ENCODE results near the gene TMBIM6.
"Not testable (repeated sequence)": the region's sequence is repeated elsewhere in the genome, so short reads cannot be mapped to it uniquely, and the experiment has no call there.

The TMBIM6 gene, protein sequence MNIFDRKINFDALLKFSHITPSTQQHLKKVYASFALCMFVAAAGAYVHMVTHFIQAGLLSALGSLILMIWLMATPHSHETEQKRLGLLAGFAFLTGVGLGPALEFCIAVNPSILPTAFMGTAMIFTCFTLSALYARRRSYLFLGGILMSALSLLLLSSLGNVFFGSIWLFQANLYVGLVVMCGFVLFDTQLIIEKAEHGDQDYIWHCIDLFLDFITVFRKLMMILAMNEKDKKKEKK

DNA sequence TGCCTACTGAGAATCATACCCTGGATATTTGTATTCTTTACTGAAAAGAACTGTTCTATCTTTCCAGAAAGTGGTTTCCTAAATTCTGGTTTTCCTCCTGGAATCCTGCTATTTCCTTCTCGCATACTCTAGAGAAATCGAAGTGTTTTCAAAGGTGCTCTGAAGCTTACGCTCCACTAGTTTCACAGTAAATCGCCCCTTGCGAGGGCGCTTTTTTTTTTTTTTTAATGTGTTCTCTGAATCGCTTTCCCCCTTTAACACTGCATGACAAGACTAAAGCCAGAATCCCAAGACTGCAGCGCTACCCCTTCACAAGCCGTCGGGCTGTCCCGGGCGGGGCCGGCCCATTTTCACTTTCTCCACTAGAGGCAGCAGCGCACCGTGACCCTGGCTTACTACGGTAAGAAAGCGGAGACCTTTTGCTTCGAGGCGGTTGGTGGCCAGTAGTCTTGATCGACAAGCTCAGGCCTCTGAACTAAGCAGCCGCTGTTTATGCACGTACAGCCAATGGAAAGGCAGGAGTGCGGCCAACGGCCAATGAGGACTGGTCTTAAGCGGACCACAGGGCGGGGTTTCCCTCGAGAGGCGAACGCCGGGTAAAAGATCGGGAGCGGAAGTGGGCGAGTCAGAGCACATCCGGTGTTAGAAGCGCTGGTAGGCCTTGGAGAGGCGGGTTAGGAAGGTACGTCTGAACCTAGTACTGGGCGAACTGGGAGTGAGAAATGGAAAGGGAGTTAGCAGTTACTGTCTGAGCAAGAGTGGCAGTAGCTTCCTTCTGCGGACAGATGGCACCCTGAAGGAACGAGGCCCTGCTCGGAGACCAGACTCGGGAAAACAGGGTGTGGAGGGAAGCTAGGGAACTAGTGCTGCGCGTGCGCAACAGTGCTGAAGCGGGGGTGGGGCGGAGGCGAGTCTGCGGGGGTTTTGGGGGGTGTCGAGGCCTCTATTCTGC lies at the start of gene TMBIM6:
TMBIM6 (plus strand) TSS at position 628 of the 952 bp plus-strand sequence. CDS start 10,937 bp downstream, outside the sequence.
- DNase-seq = peak; percentile 100

DNA sequence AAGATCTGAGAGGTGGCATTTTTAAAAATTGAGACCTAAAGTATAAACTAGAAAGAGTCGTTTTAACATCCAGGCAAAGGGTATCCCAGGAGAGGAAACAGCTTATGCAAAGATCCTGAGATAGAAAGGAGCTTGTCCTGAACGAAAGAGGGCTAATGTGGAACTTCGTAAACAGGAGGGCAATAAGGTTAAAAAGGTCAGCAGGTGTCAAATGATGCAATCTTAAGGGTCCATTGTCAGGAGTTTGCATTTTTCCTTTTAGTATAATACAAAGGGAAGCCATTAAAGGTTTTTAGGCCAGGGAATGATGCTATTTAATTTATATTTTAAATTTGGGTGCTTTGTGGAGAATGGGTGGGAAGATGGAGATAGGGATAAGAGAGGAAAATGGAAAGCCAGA lies 48.5 kb upstream of the TMBIM6 start:
- DNase-seq = no peak

DNA sequence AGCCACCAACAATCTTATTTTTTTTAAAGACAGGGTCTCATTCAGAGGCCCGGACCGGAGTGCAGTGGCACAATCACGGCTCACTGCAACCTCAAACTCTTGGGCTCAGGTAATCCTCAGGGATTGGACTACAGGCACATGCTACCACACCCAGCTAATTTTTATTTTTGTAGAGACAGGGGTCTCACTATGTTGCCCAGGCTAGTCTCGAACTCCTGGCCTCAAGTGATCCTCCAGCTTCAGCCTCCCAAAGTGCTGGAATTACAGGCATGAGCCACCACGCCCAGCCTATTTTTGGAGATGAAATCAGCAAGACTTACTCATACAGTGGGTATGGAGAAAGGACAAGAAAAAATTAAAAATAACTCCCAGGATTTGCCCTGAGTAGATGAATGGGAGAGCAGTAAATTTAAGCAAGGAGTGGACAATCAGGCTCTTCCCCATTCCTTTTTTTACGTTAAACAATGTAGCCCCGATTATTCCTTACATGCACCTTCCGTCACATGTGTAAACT lies 47.4 kb upstream of the TMBIM6 start:
- DNase-seq = no peak

DNA sequence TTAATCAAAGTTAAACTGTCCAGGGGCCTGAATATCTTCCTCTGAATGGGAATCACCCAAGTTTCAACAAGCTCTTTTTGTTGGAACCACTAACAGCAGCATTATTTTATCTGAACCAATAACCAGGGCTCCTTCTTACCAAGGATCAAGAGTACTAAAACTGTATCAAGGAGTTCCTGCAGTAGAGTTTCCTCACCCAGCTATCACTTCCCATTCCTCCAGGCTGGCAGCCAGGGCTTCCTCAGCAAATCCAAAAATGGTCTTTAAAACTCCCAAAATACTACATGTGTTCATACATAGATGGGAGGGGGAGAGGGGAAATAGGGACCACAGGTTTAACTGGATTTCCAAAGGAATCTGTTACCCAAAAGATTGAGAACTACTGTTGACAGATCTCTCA lies 44.6 kb upstream of the TMBIM6 start:
- DNase-seq = no peak

DNA sequence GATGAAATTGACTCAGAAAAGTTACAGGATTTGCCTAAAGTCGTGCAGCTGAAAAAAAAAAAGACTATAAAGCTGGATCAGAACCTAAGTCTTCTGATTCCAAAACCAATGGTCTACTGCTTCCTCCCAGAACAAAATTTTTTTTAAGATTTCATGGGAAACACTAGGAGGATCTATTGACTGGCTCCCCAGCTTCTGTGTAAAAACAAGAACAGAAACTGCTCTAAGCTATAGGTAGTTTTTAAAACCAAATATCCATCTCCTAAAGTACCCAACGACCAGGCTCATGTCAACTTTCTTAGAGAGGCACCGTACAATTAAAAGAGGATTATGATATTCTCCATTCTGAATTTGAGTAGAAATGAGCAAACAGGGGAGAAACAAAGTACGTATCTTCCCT lies 43.5 kb upstream of the TMBIM6 start:
- no peak for DNase-seq

DNA sequence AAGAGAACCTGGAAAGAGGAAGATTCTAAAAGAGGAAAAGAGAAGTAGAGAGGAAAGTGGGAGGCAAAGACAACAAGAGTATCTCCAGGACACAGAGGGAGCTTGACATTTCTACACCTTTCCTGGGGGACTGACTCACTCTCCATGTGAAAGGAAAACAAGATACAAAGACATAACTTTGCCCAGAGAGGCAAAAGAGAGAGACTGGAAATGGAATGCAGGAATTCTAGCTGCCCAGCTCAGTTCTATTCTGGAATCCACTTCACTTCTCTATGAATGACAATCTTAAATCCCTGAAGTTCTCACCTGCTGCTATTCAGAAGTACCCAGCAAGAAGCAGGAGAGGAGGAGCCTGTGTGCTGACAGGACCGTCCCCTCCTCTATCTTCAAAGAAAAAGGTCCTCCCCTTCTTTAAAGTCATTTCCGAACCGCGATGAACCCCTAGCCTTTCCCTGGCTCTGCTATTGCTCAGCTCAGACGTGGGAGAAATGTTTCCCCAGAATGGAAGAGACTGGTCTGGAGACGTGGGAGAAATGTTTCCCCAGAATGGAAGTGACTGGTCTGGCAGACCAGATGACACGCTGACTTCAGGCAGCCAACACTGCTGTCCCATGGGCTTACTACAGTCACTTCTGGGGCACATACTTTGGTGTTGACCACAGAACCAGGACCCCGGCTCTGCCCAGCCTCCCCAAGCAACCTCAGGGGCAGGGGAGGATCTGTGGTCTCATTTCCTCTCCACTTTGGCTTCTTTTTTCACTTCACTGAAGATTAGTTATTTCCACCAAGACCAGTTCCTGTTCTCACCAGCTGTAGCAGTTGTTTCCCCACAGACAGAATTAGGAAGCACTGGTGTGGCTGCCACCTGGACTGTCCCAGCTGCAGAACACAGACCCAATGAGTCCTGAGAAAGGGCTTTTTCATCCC lies 42.5 kb upstream of the TMBIM6 start:
- DNase-seq = peak; percentile 71

DNA sequence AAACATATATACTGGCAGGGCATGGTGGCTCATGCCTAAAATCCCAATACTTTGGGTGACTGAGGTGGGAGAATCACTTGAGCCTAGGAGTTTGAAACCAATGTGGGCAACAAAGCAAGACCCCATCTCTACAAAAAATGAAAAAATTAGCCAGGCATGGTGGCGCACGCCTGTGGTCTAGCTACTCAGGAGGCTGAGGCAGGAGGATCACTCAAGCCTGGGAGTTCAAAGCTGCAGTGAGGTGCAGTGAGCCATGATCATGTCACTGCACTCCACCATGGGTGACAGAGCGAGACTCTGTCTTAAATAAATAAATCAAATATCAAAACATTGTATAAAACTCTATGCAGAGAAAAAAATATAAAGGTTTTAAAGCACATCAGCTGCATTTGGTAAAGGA lies 39.3 kb upstream of the TMBIM6 start:
- no peak for DNase-seq

DNA sequence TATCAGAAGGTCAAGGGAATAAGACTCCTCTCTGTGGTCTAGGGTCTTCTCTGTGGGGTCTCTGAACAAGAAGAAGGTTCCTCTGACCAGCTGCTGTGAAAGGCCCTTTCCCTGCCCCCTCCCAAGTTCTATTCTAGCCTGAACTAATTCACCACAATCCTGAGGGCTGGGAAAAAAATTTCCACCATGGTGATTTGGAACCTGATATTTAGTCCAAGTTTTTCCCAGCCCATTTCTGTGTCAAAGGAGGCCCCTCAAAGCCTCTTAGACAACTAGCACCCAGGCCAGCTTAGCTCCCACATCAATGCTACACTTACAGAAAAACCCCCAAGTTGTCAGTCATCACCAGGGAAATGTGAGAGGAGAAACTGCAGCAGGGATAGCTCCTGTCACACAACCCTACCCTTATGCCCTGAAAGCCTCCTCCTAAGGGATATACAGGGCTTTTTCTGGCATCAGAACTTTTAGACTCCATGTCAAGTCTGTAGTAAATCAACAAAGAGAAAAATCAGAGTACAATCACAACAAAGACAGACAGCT lies 38.6 kb upstream of the TMBIM6 start:
- DNase-seq = no peak

DNA sequence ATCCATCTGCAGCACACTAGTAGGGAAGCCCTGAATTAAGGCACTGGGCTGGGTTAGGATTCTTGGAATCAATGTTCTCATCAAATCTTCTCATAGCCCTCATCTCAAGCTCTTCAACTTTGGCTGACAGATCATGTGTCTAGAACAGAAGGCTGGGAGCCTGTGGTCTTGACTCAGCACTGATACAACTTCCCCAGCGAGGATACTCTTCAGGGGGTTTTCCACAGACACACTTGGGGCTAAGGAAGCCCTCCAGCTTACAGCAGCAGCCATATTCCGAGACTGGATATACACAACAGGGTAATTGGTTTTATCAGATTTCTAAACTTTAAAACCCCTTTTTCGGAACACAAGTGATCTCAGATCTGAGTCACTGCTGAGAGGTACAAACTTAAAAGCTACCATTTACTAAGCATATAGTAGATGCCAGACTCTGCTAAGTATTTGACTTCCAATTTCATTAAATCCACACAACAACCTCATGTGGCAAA lies 37.7 kb upstream of the TMBIM6 start:
- peak; percentile 71 for DNase-seq

DNA sequence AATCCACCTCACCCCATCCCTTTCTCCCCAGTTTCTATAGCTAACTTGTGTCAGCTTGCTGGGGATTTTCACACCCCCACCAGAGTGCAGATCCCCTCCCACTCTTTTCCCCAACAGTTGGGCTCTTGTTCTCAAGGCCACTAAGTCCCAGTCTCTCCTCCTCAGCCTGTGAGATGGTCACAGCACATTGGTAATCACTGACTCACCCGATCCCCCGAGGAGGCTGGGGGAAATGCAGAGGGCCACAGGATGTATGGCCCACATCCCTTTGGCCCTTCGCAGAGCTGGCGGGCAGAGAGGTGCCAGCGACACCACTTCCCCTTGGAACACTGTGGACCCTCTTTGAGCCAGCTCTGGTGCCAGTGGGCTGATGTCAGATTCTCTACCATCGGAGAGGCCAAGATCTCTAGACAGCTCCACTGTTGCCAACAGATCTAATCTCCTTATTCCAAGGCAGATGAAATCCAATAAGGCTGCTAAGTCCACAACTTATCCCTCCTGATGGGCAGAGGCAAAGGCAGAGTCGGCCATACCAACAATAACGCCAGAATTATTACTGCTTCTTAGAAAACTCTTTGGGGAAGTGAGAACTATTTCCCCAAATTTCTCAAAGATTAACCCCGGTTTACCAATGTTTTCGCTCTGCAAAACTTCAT lies 35.8 kb upstream of the TMBIM6 start:
- DNase-seq = peak; percentile 55

DNA sequence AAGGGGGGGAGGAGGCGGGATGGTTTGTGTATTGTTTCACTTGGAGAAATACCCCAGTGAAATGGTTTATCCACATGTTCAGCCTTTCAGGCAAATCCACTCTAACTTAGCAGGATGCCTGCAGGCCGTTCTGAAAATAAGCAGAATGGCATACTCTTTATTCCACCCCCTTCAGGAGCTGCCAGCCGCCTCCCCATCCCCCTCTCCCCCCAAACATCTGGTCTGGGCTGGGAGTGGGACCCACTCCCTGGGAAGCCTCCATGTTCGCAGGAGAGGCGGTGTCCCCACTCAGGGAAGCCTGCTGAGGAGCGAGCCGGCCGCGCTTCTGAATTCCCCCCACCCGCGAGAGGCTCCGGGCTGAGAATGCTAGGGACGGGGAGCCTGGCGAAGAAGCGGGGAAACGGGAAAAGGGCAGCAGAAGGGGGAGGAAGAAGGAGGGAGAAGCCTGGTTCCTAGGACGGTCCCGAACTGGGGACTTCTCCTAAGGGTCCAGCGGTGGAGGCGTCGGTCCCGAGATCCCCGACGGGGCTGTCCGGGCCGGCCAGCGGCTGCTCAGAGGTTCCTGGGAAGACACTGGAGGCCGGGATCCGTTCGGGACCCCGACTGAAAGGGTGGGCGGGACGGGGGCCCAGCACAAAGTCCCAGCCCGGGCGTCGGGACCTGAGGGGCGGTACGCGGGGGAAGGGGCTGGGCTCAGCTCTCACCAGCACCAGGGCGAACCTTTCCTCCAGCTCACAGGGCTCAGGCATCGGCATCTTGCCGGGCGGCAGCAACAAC lies 34.8 kb upstream of the TMBIM6 start:
- DNase-seq = peak; percentile 24

DNA sequence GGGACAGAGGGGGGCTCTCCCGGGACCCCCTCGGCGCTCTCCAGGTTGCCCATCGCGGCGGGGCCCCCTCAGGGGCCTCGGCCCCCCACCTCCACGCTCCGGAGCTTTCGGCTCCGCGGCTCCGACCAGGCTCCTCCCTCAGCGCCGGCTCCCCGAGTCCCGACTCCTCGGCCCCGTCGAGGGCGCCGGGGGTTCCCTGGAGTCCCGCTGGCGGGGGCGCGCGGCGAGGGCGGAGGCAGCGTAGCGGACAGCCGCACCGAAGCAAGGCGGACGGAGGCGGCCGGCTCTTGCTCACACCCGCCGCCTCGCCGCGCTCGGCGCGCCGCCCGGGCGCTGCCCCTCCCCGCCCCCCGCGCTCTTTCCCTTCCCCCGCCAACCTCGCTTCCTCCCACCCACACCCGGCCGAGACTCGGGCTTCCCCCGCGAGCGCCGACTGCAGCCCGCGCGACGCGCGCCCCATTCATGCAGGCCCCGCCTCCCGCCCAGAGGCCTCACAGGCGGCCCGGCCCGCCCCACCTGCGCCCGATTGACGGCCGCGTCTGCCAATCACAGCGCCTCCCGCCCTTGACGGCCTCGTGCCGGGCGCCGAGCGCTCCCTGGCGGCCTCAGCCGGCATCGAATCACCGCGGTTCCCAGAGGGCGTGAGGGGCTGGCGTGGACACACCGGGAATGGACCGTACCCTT lies 34.1 kb upstream of the TMBIM6 start, which contains the start of gene FMNL3:
FMNL3 (minus strand) TSS at position 278 of the 684 bp plus-strand sequence; CDS start at position 53, 225 bp downstream.
- DNase-seq = peak; percentile 99

DNA sequence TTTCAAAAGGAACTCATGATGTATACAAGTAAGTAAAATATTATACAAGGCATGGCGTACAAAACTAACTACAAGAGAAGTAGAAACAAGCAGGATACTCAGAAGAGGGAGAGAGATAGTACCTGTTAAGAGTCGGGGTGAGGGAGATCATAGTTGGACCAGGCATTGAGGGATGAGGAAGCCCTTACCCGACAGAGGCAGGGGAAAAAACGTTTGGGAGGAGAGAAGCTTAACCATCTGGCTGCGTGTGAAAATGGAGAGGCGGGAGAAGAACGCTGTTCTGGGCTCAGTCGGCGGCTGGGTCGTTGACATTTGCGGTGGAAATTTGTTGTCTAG lies 33.6 kb upstream of the TMBIM6 start:
- DNase-seq = no peak

DNA sequence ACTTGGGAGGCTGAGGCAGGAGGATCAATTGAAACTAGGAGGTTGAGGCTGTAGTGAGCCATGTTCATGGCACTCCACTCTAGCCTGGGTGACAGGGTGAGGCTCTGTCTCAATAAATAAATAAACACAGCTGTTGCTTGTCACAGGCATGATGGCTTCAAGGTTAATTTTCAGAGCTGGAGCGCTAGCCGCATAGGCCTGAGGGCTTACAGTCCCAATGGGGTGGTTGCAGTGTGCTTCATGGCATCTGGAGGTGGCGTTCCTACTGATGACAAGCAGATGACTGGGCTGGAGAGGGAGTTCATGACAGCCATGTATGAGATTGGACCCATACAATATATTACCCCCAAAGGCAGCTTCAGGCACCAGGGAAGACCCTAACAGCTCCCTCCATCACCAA lies 32.5 kb upstream of the TMBIM6 start:
- no peak for DNase-seq

DNA sequence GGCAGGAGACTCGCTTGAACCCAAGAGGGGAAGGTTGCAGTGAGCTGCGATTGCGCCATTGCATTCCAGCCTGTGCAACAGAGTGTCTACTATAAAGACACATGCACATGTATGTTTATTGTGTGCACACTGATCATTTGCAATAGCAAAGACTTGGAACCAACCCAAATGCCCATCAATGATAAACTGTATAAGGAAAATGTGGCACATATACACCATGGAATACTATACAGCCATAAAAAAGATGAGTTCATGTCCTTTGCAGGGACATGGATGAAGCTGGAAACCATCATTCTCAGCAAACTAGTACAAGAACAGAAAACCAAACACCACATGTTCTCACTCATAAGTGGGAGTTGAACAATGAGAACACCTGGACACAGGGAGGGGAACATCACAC lies 27.4 kb upstream of the TMBIM6 start:
- DNase-seq = not testable (repeated sequence)

DNA sequence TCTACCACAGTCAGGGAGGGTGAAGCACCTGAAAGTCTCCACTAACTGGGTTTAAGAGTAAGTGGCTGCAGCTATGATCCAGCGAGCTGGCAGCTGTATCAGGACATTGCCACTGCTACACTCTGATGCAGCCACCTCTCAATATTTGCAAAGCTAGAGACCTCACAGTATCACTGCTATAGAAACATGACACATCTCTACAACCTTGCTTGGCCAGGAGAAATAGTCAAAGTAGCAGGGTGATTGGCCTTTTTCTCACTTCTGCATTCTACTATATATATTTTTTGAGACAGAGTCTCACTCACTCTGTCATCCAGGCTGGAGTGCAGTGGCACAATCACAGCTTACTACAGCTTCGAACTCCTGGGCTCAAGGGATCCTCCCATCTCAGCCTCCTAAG lies 24.8 kb upstream of the TMBIM6 start:
- DNase-seq = no peak

DNA sequence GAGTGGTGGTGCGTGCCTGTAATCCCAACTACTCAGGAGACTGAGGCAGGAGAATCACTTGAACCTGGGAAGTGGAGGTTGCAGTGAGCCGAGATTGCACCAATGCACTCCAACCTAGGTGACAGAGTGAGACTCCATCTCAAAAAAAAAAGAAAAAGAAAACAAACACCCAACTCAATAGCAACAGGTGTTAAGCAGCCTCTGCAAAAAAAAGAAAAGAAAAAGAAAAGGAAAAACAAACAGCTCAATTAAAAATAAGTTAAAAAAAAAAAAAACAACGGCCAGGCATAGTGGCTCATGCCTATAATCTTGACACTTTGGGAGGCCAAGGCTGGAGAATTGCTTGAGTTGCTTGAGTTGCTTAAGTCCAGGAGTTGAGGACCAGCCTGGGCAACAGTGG lies 23.6 kb upstream of the TMBIM6 start:
- DNase-seq = not testable (repeated sequence)

DNA sequence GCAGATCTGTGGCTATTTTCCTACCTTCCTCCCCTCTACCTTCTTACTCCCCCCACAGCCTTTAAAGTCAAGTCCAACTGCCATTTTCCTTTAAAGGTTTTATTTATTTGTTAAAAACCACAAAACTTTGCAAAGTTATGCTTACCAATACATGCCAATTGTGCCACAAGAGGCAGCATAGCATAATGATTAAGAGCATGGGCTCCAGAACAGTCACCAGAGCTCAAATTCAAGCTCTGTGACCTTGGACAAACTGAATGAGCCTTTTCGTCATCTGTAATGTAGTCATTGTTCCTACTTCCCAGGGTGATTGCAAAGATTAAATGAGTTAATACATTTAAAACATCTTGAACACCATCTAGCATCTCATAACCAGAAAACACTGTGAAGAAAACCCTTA lies 21.1 kb upstream of the TMBIM6 start:
- DNase-seq = no peak

DNA sequence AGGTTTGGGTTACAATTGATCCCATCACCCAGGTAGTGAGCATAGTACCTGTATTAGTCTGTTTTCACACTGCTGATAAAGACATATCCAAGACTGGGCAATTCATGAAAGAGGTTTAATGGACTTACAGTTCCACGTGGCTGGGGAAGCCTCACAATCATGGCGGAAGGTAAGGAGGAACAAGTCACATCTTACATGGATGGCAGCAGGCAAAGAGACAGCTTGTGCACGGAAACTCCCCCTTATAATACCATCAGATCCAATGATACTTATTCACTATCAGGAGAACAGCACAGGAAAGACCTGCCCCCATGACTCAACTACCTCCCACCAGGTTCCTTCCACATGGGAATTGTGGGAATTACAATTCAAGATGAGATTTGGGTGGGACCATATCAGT lies 20.0 kb upstream of the TMBIM6 start:
- DNase-seq = not testable (repeated sequence)

DNA sequence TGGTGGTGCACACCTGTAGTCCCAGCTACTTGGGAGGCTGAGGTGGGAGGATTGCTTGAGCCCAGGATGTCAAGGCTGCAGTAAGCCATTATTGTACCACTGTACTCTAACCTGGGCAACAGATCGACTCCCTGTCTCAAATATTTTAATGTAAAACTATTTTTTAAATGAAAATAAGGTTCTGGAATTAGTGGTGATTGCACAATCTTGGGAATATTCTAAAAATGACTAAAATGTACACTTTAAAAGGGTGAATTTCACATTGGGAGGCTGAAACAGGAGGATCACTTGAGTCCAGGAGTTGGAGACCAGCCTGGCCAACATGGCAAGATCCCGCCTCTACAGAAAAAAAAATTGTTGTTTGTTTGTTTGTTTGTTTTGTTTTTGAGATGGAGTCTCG lies 12.9 kb upstream of the TMBIM6 start:
- DNase-seq = no peak
